ENCODE measurements around the gene NSUN5.
"Not testable (repeated sequence)": the region's sequence is repeated elsewhere in the genome, so short reads cannot be mapped to it uniquely, and the experiment has no call there.

NSUN5 gene

DNA sequence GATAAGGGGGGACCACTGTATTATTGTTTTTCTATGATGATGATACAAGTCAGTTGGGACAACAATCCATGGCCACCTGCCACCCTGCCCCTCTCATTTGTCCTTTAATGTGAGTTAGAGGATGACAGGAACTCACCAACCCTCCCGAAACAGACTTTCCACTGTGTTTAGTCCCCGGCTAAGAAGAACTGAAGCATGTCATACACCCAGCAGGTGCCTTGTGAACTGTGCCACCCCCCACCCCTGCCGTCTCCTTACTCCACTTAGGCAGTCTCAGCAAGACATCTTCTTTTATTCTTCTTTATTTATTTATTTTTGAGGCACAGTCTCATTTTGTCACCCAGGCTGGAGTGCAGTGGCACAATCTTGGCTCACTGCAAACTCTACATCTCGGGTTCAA is 40.8 kb downstream of the NSUN5 start:
- not testable (repeated sequence) for DNase-seq (ENCODE audit: low read depth)

DNA sequence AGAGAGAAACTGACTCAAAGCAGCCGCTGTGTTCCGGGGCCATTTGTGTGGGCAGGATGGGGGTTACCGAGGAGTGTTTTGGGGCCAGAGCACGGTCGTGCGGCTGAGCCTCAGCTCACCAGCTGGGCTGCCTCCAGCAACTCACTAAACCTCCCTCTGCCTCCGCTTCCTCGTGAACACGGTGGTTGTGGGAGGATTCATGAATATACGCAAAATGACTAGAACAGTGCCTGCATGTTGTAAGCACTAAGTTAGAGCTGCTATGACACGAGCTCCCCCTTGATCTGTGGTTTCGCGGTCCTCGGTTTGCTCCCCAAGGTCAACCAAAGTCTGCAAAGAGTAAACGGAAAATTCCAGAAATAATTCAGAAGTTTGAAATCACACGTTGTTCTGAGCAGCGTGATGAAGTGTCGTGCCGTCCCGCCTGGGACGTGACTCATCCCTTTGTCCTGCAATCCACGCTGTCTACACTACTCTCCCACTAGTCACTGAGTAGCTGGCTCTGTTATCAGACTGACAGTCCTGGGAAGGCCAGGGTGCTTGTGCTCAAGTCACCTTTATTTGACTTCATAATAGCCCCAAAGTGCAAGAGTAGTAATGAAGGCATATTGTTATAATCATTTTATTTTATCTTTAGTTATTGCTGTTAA is 41.8 kb downstream of the NSUN5 start:
- DNase-seq (ENCODE audit: low read depth), result not testable (repeated sequence)

DNA sequence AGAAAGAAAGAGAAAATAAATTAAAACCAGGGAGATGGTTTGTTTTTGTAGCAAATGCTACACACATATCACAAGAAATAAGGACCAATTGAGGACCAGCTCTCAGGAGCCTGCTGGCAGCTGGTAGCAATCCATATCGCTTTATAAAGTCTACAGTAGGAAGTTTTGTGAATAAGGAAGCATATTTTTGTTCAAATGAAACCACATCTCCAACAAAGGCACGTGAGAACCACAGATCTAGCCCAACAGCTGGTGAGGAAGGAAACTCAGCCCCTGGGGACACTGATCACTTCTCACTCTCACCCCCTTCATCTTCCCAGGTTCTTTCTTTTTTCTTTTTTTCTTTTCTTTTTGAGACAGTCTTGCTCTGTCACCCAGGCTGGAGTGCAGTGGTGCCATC is 46.2 kb downstream of the NSUN5 start:
- DNase-seq (ENCODE audit: low read depth), result not testable (repeated sequence)
